ENCODE data around the gene TADA3. TPM values are rescaled to one million over a fixed set of nuclear protein-coding genes. Genes with fewer than 3 reads are reported as not detected.
A peak's percentile ranks its signal among the peaks of the same experiment; 100 is the strongest.
"Not testable (repeated sequence)": the region's sequence is repeated elsewhere in the genome, so short reads cannot be mapped to it uniquely, and the experiment has no call there.

TADA3 gene
- total and polyA plus RNA-seq, 2 experiments from 2014 or later: 29.1 to 61.7 TPM

DNA sequence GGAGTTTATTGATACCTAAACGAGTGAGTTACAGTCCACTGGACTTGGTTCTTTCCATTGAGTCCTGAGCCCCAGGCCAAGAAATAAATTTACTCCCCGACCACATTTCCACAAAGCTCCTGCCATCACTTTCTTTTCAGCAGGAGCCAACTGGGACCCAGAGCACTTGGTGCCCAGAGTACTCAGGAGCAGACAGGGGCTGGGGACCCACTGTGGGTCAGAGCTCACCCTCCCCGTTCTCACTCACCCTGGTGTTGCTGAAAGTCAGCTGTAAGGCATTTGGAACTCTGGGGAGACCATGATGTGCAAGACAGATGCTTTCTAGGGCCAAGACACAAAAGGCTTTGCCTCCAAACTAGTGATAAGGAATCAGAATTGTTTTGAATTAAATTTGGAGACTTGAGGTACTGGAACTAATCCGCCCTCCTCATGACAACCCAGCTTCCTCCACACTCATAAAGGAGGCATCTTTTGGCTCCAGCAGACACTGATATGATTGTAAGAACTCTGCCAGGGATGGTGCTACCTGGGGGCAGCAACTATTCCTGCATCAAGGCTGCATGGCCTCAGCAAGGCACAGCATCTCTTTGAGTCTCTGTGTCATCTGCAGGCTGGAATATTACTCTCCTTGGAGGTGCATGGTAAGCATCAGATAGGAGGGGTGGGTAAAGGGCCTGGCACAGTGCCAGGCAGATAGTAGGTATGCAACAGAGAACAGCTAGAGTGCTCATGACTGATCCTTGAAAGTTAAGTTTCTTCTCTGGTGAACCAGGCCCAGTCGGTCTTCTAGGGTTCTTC, 15.2 kb downstream of the TADA3 start (continued):
- TF ChIP-seq, protein P1, sequence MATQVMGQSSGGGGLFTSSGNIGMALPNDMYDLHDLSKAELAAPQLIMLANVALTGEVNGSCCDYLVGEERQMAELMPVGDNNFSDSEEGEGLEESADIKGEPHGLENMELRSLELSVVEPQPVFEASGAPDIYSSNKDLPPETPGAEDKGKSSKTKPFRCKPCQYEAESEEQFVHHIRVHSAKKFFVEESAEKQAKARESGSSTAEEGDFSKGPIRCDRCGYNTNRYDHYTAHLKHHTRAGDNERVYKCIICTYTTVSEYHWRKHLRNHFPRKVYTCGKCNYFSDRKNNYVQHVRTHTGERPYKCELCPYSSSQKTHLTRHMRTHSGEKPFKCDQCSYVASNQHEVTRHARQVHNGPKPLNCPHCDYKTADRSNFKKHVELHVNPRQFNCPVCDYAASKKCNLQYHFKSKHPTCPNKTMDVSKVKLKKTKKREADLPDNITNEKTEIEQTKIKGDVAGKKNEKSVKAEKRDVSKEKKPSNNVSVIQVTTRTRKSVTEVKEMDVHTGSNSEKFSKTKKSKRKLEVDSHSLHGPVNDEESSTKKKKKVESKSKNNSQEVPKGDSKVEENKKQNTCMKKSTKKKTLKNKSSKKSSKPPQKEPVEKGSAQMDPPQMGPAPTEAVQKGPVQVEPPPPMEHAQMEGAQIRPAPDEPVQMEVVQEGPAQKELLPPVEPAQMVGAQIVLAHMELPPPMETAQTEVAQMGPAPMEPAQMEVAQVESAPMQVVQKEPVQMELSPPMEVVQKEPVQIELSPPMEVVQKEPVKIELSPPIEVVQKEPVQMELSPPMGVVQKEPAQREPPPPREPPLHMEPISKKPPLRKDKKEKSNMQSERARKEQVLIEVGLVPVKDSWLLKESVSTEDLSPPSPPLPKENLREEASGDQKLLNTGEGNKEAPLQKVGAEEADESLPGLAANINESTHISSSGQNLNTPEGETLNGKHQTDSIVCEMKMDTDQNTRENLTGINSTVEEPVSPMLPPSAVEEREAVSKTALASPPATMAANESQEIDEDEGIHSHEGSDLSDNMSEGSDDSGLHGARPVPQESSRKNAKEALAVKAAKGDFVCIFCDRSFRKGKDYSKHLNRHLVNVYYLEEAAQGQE (IDR thresholded peaks at IDR 0.05; ENCODE audit: unreplicated experiment): no peak
- no peak for TF ChIP-seq NANOG (IDR thresholded peaks at IDR 0.05; ENCODE audit: borderline replicate concordance)
- no peak for TF ChIP-seq CTCF (conservative IDR thresholded peaks at IDR 0.05; ENCODE audit: low read depth in 2 of 2)
- no peak for TF ChIP-seq ZNF331 (CRISPR knock-in tag; IDR thresholded peaks at IDR 0.05; ENCODE audit: low read depth)

DNA sequence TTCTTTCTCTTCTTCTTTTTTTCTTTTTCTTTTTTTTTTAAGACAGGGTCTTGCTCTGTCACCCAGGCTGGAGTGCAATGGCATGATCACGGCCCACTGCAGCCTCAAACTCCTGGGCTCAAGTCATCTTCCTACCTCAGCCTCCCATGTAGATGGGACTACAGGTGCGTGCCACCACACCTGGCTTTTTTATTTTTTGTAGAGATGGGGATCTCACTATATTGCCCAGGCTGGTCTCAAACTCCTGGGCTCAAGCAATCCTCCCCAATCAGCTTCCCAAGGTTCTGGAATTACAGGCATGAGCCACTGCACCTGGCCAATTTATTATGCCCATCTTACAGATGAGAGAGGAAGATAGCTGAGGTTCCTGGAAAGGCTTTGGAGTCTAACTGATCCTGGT, 21.3 kb downstream of the TADA3 start:
- H3K4me2 ChIP-seq; H3K4me1 ChIP-seq (ENCODE audit: insufficient read depth); H3K79me2 ChIP-seq (replicated peaks; ENCODE audit: insufficient read depth); H3K36me3 ChIP-seq (ENCODE audit: insufficient read depth); DNase-seq (ENCODE audit: low spot score); H4K20me1 ChIP-seq (replicated peaks; ENCODE audit: insufficient read depth); H3K27ac ChIP-seq (ENCODE audit: low read depth); H3K9me3 Mint-ChIP-seq; ATAC-seq; H3K4me3 ChIP-seq; H2AFZ ChIP-seq; H3K36me3 Mint-ChIP-seq (ENCODE audit: low read depth); H3K27ac Mint-ChIP-seq; H3K9me2 ChIP-seq (ENCODE audit: insufficient read depth); H3F3A ChIP-seq (replicated peaks; ENCODE audit: low read depth): not testable (repeated sequence)
- Mint-ChIP-seq H3K27me3 (ENCODE audit: insufficient read depth, low read depth, poor library complexity) (peaks cover 38% of the 10 kb centered on the region), H3K4me3 (peak overlapping the region; percentile 69; the same call in 2 of the 3 replicates), H3K4me1 (peaks cover 14% of the 10 kb centered on the region)
- H3K27me3 ChIP-seq (ENCODE audit: insufficient read depth): peaks cover 62% of the 10 kb centered on the region

- Mint-ChIP-seq H3K27me3 (ENCODE audit: insufficient read depth, low read depth, poor library complexity) (peaks cover 42% of the 10 kb centered on the region), H3K9me3 (no peaks in the 10 kb centered on the region), H3K36me3 (ENCODE audit: low read depth) (no peaks in the 10 kb centered on the region), H3K27ac (no peak overlapping the region), H3K4me1 (peaks cover 18% of the 10 kb centered on the region), H3K4me3 (peak overlapping the region; percentile 69)
- H3K4me3 ChIP-seq: peak overlapping the region; percentile 68
- H3K79me2 ChIP-seq (replicated peaks; ENCODE audit: insufficient read depth): no peaks in the 10 kb centered on the region
- no peaks in the 10 kb centered on the region for H3K4me1 ChIP-seq (ENCODE audit: insufficient read depth)
- no peaks in the 10 kb centered on the region for H3F3A ChIP-seq (replicated peaks; ENCODE audit: low read depth)
- peak overlapping the region; percentile 93 for H2AFZ ChIP-seq
- ATAC-seq (peak; percentile 4), DNase-seq (ENCODE audit: low spot score) (peak; percentile 38)
- no peak overlapping the region for H3K27ac ChIP-seq (ENCODE audit: low read depth)
- no peaks in the 10 kb centered on the region for H4K20me1 ChIP-seq (replicated peaks; ENCODE audit: insufficient read depth)
- H3K27me3 ChIP-seq (ENCODE audit: insufficient read depth): peaks cover 62% of the 10 kb centered on the region
- peak overlapping the region; percentile 85 for H3K4me2 ChIP-seq
- H3K36me3 ChIP-seq (ENCODE audit: insufficient read depth): no peaks in the 10 kb centered on the region
- H3K9me2 ChIP-seq (ENCODE audit: insufficient read depth): no peaks in the 10 kb centered on the region
- TF ChIP-seq POLR2AphosphoS5 (IDR thresholded peaks at IDR 0.05; ENCODE audit: low read depth): no peak
- no peak for TF ChIP-seq JUNB (IDR thresholded peaks at IDR 0.05; ENCODE audit: unreplicated experiment)
- TF ChIP-seq, protein P2, sequence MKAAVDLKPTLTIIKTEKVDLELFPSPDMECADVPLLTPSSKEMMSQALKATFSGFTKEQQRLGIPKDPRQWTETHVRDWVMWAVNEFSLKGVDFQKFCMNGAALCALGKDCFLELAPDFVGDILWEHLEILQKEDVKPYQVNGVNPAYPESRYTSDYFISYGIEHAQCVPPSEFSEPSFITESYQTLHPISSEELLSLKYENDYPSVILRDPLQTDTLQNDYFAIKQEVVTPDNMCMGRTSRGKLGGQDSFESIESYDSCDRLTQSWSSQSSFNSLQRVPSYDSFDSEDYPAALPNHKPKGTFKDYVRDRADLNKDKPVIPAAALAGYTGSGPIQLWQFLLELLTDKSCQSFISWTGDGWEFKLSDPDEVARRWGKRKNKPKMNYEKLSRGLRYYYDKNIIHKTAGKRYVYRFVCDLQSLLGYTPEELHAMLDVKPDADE (IDR thresholded peaks at IDR 0.05): no peak
- no peak for TF ChIP-seq CTCF (conservative IDR thresholded peaks at IDR 0.05; ENCODE audit: low read depth in 2 of 2)
These were observed 21.9 kb downstream of the TADA3 start for GRCh38 chr3:9770276-9770812.

All from GM23338 (cell line).